Measurements from ENCODE around the gene RNF144B.
"Not testable (repeated sequence)": the region's sequence is repeated elsewhere in the genome, so short reads cannot be mapped to it uniquely, and the experiment has no call there.

Gene RNF144B

DNA sequence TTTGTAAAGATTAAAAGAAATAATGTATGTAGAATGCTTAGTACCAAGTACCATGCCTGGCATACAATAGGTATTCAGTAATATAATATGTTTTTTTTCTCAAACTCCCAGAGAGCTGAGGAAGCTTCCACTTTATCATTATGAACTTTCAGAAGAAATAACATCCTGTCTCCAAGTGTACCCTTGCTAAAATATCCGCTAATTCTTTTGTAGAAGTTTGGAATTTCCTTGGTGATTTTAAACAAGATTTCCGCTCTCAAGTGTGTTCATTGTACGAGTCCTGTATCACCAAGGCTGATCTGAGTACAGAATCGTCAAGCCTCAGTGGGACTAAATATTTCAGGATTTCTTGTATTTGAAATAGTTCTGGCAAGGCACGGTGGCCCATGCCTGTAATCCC, 16.1 kb upstream of the RNF144B start:
- in situ Hi-C loops (cut with MboI; ENCODE audit: low sequenced_read_pairs) = no loop called here

- in situ Hi-C loops (cut with MboI; ENCODE audit: low sequenced_read_pairs) = no loop called here
Observed at GRCh38 chr6:18371656-18372055, 15.5 kb upstream of the RNF144B start.

DNA sequence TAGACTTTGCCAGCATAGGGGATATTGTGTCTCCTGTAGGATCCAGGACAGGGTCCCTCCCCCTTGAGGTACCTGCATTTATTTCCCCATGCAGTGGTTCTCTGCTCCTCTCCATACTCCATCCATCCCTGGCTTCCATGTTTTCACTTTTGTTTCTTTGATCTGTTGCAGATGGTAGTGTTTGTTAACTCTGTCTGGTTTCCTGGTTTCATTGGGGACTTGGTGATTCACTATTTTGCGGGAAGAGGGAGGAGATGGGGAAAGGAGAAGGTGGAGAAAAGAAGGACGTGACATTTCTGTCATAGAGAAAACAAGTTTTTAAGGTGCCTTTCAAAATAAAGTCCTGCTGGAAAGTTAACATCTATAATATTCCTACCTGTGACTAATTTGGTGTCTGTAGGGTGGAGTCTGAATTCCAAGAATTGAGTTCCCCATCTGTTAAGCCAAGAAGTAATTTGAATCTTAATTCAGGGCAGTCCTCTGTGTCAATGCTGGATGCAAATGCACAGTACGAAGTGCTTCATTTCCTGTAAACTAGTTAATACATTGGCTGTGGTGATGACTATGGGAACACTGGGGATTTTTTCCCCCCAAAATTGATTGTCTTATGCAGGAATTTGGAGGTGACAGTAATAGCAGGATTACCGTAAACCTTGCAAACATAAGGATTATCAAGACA, 6.9 kb upstream of the RNF144B start:
- in situ Hi-C loops (cut with MboI; ENCODE audit: low sequenced_read_pairs) = no loop called here

- in situ Hi-C loops (cut with MboI; ENCODE audit: low sequenced_read_pairs) = no loop called here
Observed at GRCh38 chr6:18380851-18381250, 6.3 kb upstream of the RNF144B start.

DNA sequence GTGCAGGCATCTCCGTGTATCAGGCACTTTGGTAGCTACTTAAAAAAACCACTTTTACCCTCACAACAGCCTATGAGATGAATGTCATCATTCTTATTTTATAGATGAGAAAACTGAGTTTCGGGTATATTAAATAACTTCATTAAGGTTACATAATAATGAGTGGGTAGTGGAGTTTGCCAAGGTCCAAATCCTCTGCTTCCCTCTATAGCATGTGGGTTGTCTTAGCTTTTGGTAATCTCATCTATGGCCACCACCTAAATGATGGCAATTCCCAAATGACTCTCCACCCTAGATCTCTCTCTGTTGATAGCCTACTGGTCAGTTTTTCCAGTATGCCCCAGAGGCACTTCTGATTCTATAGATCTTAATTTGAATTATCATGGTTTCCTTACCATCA, 3.7 kb upstream of the RNF144B start:
- in situ Hi-C loops (cut with MboI; ENCODE audit: low sequenced_read_pairs) = no loop called here

DNA sequence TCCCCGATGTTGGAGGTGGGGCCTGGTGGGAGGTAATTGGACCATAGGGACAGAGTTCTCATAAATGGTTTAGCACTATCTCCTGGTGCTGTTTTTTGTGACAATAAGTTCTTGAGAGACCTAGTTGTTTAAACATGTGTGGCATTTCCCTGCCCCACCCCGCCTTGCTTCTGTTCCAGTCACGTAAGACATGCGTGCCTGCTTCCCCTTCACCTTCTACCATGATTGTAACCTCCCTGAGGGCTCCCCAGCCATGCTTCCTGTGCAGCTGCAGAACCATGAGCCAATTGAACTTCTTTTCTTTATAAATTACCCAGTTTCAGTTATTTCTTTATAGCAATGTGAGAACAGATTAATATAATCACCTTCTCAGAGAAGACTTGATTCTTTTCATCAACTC, 2.5 kb upstream of the RNF144B start:
- in situ Hi-C loops (cut with MboI; ENCODE audit: low sequenced_read_pairs) = no loop called here

DNA sequence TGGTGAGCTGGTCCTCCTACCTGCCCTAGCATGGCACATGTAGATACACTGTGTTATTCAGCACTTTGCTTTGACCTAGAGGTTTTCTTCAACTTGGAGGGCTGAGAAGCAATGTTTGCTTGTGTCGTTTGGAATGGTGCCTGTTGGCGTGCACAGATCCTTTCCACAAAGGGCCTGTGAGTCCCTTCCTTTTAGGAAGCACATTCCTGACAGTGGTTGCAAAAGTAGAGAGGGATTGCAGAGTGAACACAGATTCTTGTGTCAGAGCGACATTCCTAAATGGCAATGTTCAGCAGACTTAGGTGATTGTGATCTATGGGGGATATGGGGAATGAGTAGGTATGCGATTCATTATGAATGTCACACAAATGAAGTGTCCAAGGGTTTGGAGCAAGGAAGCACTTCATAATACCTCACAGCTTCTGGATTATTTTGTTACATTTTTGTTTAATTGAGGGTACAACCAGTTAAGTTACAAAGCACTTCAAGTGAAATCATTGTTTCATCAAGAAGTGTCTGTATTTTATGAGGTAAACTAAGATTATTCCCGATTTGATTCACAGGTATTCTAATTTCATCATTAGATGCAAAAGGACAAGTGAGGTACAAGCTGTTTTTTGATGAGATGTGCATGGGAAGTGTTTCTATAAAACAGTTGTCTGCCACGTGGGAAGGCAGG, 713 bp upstream of the RNF144B start:
- in situ Hi-C loops (cut with MboI; ENCODE audit: low sequenced_read_pairs) = no loop called here

GRCh38 chr6:18388271-18388670, 1.1 kb downstream of the RNF144B start:
- in situ Hi-C loops (cut with MboI; ENCODE audit: low sequenced_read_pairs) = no loop called here

DNA sequence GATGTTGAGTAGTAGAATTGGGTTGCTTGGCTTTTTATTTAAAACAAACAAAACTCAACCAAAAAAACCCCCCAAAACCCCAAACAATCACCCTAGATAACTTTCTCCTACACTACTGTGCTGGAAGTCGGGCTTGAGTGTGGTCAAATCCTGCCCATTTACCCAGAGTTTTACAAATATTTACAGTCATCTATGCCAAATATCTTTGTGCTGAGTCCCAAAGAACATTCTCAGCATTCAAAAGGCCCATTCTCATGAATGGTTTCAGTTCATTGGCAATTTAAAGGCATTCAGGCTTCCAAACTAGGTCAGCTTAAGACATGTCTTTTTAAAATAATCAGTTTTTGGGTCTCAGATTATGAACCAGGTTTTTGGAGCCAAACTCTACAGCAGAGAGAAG, 1.8 kb downstream of the RNF144B start:
- in situ Hi-C loops (cut with MboI; ENCODE audit: low sequenced_read_pairs) = no loop called here

- in situ Hi-C loops (cut with MboI; ENCODE audit: low sequenced_read_pairs) = no loop called here
Observed at GRCh38 chr6:18389479-18389878, 2.3 kb downstream of the RNF144B start.

DNA sequence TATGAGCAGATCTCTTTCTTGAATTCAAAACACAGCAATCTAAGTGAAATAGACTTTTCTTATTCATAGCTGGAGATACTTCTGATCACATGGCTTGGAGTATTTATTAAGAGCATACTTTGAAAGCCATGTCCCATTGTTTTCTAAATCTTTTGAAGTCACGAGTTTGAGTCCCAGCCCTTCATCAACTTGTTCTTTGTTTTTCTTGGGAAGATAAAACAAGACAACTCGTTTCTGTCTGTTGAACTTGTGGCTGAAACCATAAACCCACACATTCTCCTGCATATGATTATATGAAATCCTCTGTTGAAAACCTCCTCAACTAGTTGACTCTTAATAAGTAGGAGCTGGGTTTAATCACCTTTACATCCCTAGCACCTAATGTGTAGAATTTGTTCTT, 3.3 kb downstream of the RNF144B start:
- in situ Hi-C loops (cut with MboI; ENCODE audit: low sequenced_read_pairs) = no loop called here

GRCh38 chr6:18391023-18391422, 3.9 kb downstream of the RNF144B start:
- in situ Hi-C loops (cut with MboI; ENCODE audit: low sequenced_read_pairs) = no loop called here

GRCh38 chr6:18392346-18392877, 5.3 kb downstream of the RNF144B start:
- in situ Hi-C loops (cut with MboI; ENCODE audit: low sequenced_read_pairs) = no loop called here

DNA sequence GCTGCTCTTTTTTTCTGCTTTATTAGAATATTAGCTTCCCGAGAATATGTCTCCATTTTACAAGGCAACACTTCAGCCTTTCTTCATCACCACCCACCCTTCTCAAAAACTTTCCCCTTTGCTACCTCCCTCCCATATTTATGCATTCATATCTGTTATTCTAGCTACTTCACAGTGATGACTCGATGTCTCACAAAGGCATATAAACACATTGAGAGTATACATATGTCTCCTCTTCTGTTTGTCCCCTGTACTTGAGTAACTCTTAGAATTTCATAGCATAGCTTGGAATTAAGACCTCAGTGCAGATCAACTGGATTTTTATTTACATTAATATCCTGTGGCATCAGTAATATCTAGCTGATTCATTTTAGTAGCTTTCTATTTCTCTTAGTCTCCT, 6.5 kb downstream of the RNF144B start:
- in situ Hi-C loops (cut with MboI; ENCODE audit: low sequenced_read_pairs) = no loop called here

- in situ Hi-C loops (cut with MboI; ENCODE audit: low sequenced_read_pairs) = no loop called here
Observed at GRCh38 chr6:18395177-18395855, 8.2 kb downstream of the RNF144B start.

GRCh38 chr6:18395856-18396197, 8.7 kb downstream of the RNF144B start:
- in situ Hi-C loops (cut with MboI; ENCODE audit: low sequenced_read_pairs) = no loop called here

GRCh38 chr6:18397701-18398100, 10.6 kb downstream of the RNF144B start:
- in situ Hi-C loops (cut with MboI; ENCODE audit: low sequenced_read_pairs) = no loop called here

- in situ Hi-C loops (cut with MboI; ENCODE audit: low sequenced_read_pairs) = not testable (repeated sequence)
Observed at GRCh38 chr6:18398225-18398624, 11.1 kb downstream of the RNF144B start.

DNA sequence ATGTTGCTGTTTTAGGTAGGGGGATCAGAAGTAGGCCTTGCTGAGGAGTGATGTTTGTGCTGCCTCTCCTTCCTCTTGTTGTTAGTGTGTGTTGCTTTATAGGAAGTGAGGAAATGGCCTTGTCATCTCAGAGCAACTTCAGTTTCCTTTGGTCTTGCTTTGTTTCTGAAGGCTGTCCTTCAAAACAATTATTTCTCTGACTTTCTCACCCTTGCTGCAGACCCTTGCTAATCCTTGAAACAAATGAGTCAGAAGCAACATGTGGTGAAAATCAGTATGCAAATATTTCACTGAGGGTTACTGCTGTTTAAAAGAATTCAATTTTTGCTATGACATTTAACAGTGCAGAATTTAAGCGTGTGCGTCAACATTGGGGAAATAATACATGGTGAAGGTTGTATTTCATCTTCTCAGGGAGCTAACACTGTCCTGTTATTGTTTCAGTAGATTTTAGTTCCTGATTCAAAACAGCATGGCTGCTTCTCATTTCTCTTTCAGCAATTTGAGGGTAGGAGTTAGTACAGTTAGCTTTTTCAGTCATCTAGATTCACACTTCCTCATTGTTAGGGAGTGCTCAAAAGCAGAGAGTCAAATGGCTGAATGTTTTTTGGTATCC, 13.8 kb downstream of the RNF144B start:
- in situ Hi-C loops (cut with MboI; ENCODE audit: low sequenced_read_pairs) = no loop called here

DNA sequence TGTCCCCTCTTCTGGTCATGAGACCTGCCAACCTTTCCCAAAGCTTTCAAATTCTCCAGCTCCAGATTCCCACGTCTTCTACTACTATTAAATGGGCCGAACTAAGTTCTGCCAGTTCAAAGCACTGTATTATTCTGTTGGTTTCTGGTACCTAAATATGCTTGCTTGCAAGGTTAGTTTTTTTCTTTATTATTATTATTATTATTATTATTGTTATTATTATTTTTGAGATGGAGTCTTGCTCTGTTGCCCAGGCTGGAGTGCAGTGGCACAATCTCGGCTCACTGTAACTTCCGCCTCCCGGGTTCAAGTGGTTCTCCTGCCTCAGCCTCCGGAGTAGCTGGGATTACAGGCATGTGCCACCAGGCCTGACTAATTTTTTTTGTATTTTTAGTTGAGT, 17.8 kb downstream of the RNF144B start:
- in situ Hi-C loops (cut with MboI; ENCODE audit: low sequenced_read_pairs) = not testable (repeated sequence)

GRCh38 chr6:18405477-18406293, 18.5 kb downstream of the RNF144B start:
- in situ Hi-C loops (cut with MboI; ENCODE audit: low sequenced_read_pairs) = no loop called here
